ENCODE results near the gene NPEPL1. TPM values are rescaled to one million over a fixed set of nuclear protein-coding genes. Genes with fewer than 3 reads are reported as not detected.
"Not testable (repeated sequence)": the region's sequence is repeated elsewhere in the genome, so short reads cannot be mapped to it uniquely, and the experiment has no call there.

The NPEPL1 gene
- total RNA-seq, 1 experiment from 2014 or later = 31.1 TPM

- Histone ChIP-seq H2BK5ac (ENCODE audit: insufficient read length, low read length) (no peak overlapping the region), H3K18ac (ENCODE audit: insufficient read length, low read depth, low read length) (no peak overlapping the region), H2BK20ac (ENCODE audit: low read depth, low read length, poor library complexity, severe bottlenecking) (no peak overlapping the region), H2BK120ac (ENCODE audit: low read depth, low read length, poor library complexity, severe bottlenecking) (no peak overlapping the region), H2AK5ac (ENCODE audit: insufficient read length, low read length) (no peak overlapping the region), H2BK15ac (ENCODE audit: low read depth, low read length) (no peak overlapping the region), H3K14ac (ENCODE audit: insufficient read depth, low read length) (no peak overlapping the region), H3K79me2 (ENCODE audit: insufficient read depth, low read length) (no peaks in the 10 kb centered on the region), H3K4me1 (ENCODE audit: insufficient read depth, low read length) (peaks cover 14% of the 10 kb centered on the region), H3K79me1 (ENCODE audit: insufficient read depth, low read depth, low read length, poor library complexity, severe bottlenecking) (no peaks in the 10 kb centered on the region), H3K4ac (ENCODE audit: low read depth, low read length) (no peak overlapping the region), H4K91ac (ENCODE audit: insufficient read length, low read depth, low read length) (no peak overlapping the region), H3K27me3 (ENCODE audit: insufficient read depth, low read length) (no peaks in the 10 kb centered on the region; the same call in 1 of the 2 replicates), H3K56ac (ENCODE audit: insufficient read length, low read depth, low read length) (no peak overlapping the region), H4K20me1 (ENCODE audit: control insufficient read depth, insufficient read depth, insufficient read length) (no peaks in the 10 kb centered on the region), H3K9me3 (ENCODE audit: control insufficient read depth, low read depth, low read length) (no peaks in the 10 kb centered on the region), H2BK12ac (ENCODE audit: insufficient read length, low read depth, low read length) (no peak overlapping the region), H3T11ph (ENCODE audit: low read length) (no peak overlapping the region), H3K27ac (ENCODE audit: insufficient read length, low read depth, low read length) (no peak overlapping the region), H4K5ac (ENCODE audit: insufficient read length, low read depth, low read length) (no peak overlapping the region), H3K9ac (ENCODE audit: extremely low read depth, insufficient read length, low read length) (no peak overlapping the region), H2AFZ (ENCODE audit: low read length) (no peak overlapping the region), H3K23ac (ENCODE audit: insufficient read length, low read depth, low read length) (no peak overlapping the region), H3K23me2 (ENCODE audit: insufficient read length, low read depth, low read length, poor library complexity, severe bottlenecking) (no peaks in the 10 kb centered on the region), H3K4me2 (ENCODE audit: insufficient read depth, insufficient read length, low read length) (no peak overlapping the region), H4K8ac (replicated peaks; ENCODE audit: insufficient read length, low read depth, low read length) (no peak overlapping the region)
- Mint-ChIP-seq H3K4me1 (peaks cover 37 to 40% of the 10 kb centered on the region in 2 experiments), H3K27ac (peak overlapping the region in 1 of 3 experiments; percentile 14; a peak in 1 of 7 replicates), H3K9me3 (peaks cover 0 to 3% of the 10 kb centered on the region in 2 experiments; a peak in 3 of 5 replicates), H3K27me3 (ENCODE audit: low read depth) (peaks cover 92% of the 10 kb centered on the region), H3K4me3 (no peak overlapping the region), H3K36me3 (ENCODE audit: insufficient read depth in 1 of 3, low read depth in 3 of 3) (peaks cover 0 to 12% (median 3%) of the 10 kb centered on the region in 3 experiments; a peak in 4 of 7 replicates)
- no peak for TF ChIP-seq CTCF (conservative IDR thresholded peaks at IDR 0.05)
- no peak for DNase-seq
- WGBS (ENCODE audit: extremely low coverage, insufficient read length, low lambda C conversion rate) = no CpG with 5 or more reads among the region's 5 CpGs
These were observed 57.4 kb downstream of the NPEPL1 start for GRCh38 chr20:58749979-58750378.

- not testable (repeated sequence) for H2BK12ac ChIP-seq (ENCODE audit: insufficient read length, low read depth, low read length); H3K4me2 ChIP-seq (ENCODE audit: insufficient read depth, insufficient read length, low read length); H3K18ac ChIP-seq (ENCODE audit: insufficient read length, low read depth, low read length); H2BK5ac ChIP-seq (ENCODE audit: insufficient read length, low read length); H2BK20ac ChIP-seq (ENCODE audit: low read depth, low read length, poor library complexity, severe bottlenecking); H3K4me3 Mint-ChIP-seq; H2AFZ ChIP-seq (ENCODE audit: low read length); H3K9ac ChIP-seq (ENCODE audit: extremely low read depth, insufficient read length, low read length); H2BK120ac ChIP-seq (ENCODE audit: low read depth, low read length, poor library complexity, severe bottlenecking); H2BK15ac ChIP-seq (ENCODE audit: low read depth, low read length); H3K4ac ChIP-seq (ENCODE audit: low read depth, low read length); H3K23me2 ChIP-seq (ENCODE audit: insufficient read length, low read depth, low read length, poor library complexity, severe bottlenecking); H3K56ac ChIP-seq (ENCODE audit: insufficient read length, low read depth, low read length); H4K91ac ChIP-seq (ENCODE audit: insufficient read length, low read depth, low read length); DNase-seq; H3K9me3 ChIP-seq (ENCODE audit: control insufficient read depth, low read depth, low read length); H3T11ph ChIP-seq (ENCODE audit: low read length); H3K27ac ChIP-seq (ENCODE audit: insufficient read length, low read depth, low read length); H3K23ac ChIP-seq (ENCODE audit: insufficient read length, low read depth, low read length); H3K9me3 Mint-ChIP-seq; H3K27me3 ChIP-seq (ENCODE audit: insufficient read depth, low read length); H3K14ac ChIP-seq (ENCODE audit: insufficient read depth, low read length); H4K8ac ChIP-seq (replicated peaks; ENCODE audit: insufficient read length, low read depth, low read length); H4K20me1 ChIP-seq (ENCODE audit: control insufficient read depth, insufficient read depth, insufficient read length); H3K79me2 ChIP-seq (ENCODE audit: insufficient read depth, low read length); H2AK5ac ChIP-seq (ENCODE audit: insufficient read length, low read length); H3K79me1 ChIP-seq (ENCODE audit: insufficient read depth, low read depth, low read length, poor library complexity, severe bottlenecking); H4K5ac ChIP-seq (ENCODE audit: insufficient read length, low read depth, low read length)
- peaks cover 0 to 12% (median 3%) of the 10 kb centered on the region in 3 experiments; a peak in 4 of 7 replicates for H3K36me3 Mint-ChIP-seq (ENCODE audit: insufficient read depth in 1 of 3, low read depth in 3 of 3)
- peak overlapping the region in 1 of 3 experiments; percentile 61; a peak in 1 of 7 replicates for H3K27ac Mint-ChIP-seq
- H3K4me1 Mint-ChIP-seq = peaks cover 41 to 47% of the 10 kb centered on the region in 2 experiments
- peaks cover 96% of the 10 kb centered on the region for H3K27me3 Mint-ChIP-seq (ENCODE audit: low read depth)
- peaks cover 15% of the 10 kb centered on the region for H3K4me1 ChIP-seq (ENCODE audit: insufficient read depth, low read length)
- WGBS (ENCODE audit: extremely low coverage, insufficient read length, low lambda C conversion rate) = no CpG with 5 or more reads among the region's 2 CpGs
These were observed 58.1 kb downstream of the NPEPL1 start for GRCh38 chr20:58750706-58751105.

All from H9 (cell line).